B cell (primary cell): ENCODE data around the gene HOXA9. TPM values are rescaled to one million over a fixed set of nuclear protein-coding genes. Genes with fewer than 3 reads are reported as not detected.

Source experiments
- ATAC-seq: fragments of 200-7000 bp; cut with Tn5 transposase; one replicate; pipeline ENCODE4 v1.10.0; 2021; ENCODE audit warnings: low read depth, mild to moderate bottlenecking, moderate number of reproducible peaks, moderate library complexity
- CTCF ChIA-PET: fragments of 350-600 bp; sonication (Branson Sonifier 250); formaldehyde crosslinking; loops from one replicate; lab custom pipeline; 2021; ENCODE audit warnings: antibody characterized with exemption, inconsistent platforms; lab: Charles Lee
- POLR2A ChIA-PET: fragments of 350-600 bp; sonication (Branson Sonifier 250); formaldehyde crosslinking; loops from one replicate; lab custom pipeline; 2021; ENCODE audit warnings: antibody characterized with exemption; lab: Charles Lee
- DNase-seq: peaks from one replicate; pipeline ENCODE4 v3.0.0; 2013
- H2AFZ ChIP-seq: 2 replicates; pipeline ENCODE4 v1.6.1; 2012; ENCODE audit warnings: mild to moderate bottlenecking, low read depth, low read length; ENCODE audit not compliant: insufficient read depth, poor library complexity, severe bottlenecking
- H3K27ac ChIP-seq, 2 donors: 1 replicate in 1 of 2; 2 replicates in 1 of 2; pipeline ENCODE4 v1.5.1; 2012 to 2013; ENCODE audit warnings: low read length in 2 of 2, mild to moderate bottlenecking in 2 of 2, moderate library complexity in 1 of 2
- H3K27me3 ChIP-seq, 4 experiments: fragments of 200-600 bp in 1 of 4; sonication (generic) in 1 of 4; replicated peaks in 1 of 4; 1 replicate in 2 of 4; 2 replicates in 2 of 4; pipeline versions ENCODE4 v1.6.1 to v1.7.0; 2013 to 2016; ENCODE audit warnings: low read length in 3 of 4, mild to moderate bottlenecking in 2 of 4, mixed read lengths in 1 of 4, moderate library complexity in 1 of 4; ENCODE audit not compliant: insufficient read depth in 4 of 4, control insufficient read depth in 3 of 4; ENCODE audit errors: control extremely low read depth in 1 of 4
- H3K36me3 ChIP-seq, 2 experiments: replicated peaks in 1 of 2; 1 replicate in 1 of 2; 2 replicates in 1 of 2; pipeline versions ENCODE4 v1.6.1 to v1.7.1; 2013; ENCODE audit warnings: low read length in 1 of 2; ENCODE audit not compliant: insufficient read depth in 2 of 2, control insufficient read depth in 1 of 2; ENCODE audit errors: control extremely low read depth in 1 of 2, extremely low read depth in 1 of 2
- H3K4me1 ChIP-seq, 2 donors: fragments of 200-600 bp in 1 of 2; sonication (generic) in 1 of 2; 1 replicate in 1 of 2; 2 replicates in 1 of 2; pipeline versions ENCODE4 v1.5.1 to v1.6.1; 2013 to 2017; ENCODE audit warnings: low read length in 2 of 2; ENCODE audit not compliant: control insufficient read depth in 2 of 2, insufficient read depth in 2 of 2
- H3K4me2 ChIP-seq: replicated peaks from 2 replicates; pipeline ENCODE3; 2012; ENCODE audit warnings: mild to moderate bottlenecking, low read depth, low read length; ENCODE audit not compliant: poor library complexity, severe bottlenecking
- H3K4me3 ChIP-seq, 5 experiments: fragments of 200-600 bp in 1 of 5; sonication (generic) in 1 of 5; 1 replicate in 3 of 5; 2 replicates in 2 of 5; pipeline versions ENCODE4 v1.5.1 to v1.7.0; 2011 to 2016; ENCODE audit warnings: low read length in 4 of 5, mild to moderate bottlenecking in 4 of 5, low read depth in 2 of 5, control low read depth in 1 of 5, moderate library complexity in 1 of 5; ENCODE audit not compliant: insufficient read depth in 1 of 5; ENCODE audit errors: control extremely low read depth in 1 of 5, extremely low read depth in 1 of 5
- H3K79me2 ChIP-seq: fragments of 200-600 bp; sonication (generic); one replicate; pipeline ENCODE4 v1.6.0; 2016; ENCODE audit warnings: low read length; ENCODE audit not compliant: control insufficient read depth, insufficient read depth
- H3K9ac ChIP-seq: fragments of 200-600 bp; sonication (generic); 2 replicates; pipeline ENCODE4 v1.6.1; 2017; ENCODE audit warnings: mild to moderate bottlenecking, low read length, moderate library complexity
- H3K9me3 ChIP-seq, 3 donors: one replicate each; pipeline versions ENCODE4 v1.6.1 to v1.7.1; 2013; ENCODE audit warnings: low read length in 2 of 3; ENCODE audit not compliant: control insufficient read depth in 2 of 3, insufficient read depth in 1 of 3; ENCODE audit errors: control extremely low read depth in 1 of 3
- H4K20me1 ChIP-seq: 2 replicates; pipeline ENCODE4 v1.6.0; 2012; ENCODE audit warnings: mild to moderate bottlenecking, low read length; ENCODE audit not compliant: insufficient read depth, control insufficient read depth, poor library complexity, severe bottlenecking
- H3K27ac Mint-ChIP-seq: one replicate; pipeline ENCODE4 v1.8.0; 2021; ENCODE audit warnings: mixed read lengths
- H3K27me3 Mint-ChIP-seq: one replicate; pipeline ENCODE4 v1.8.0; 2021; ENCODE audit warnings: mixed read lengths
- H3K4me1 Mint-ChIP-seq: one replicate; pipeline ENCODE4 v1.8.0; 2021; ENCODE audit warnings: mixed read lengths
- H3K4me3 Mint-ChIP-seq: one replicate; pipeline ENCODE4 v1.8.0; 2021; ENCODE audit warnings: mixed read lengths
- H3K9me3 Mint-ChIP-seq: one replicate; pipeline ENCODE4 v1.8.0; 2022; ENCODE audit warnings: mixed read lengths; ENCODE audit not compliant: insufficient read depth
- CTCF ChIP-seq: fragments of 200-600 bp; IDR thresholded peaks from one replicate; pipeline ENCODE4 v1.8.0; 2022; ENCODE audit warnings: antibody characterized with exemption, mild to moderate bottlenecking
- EZH2 ChIP-seq: IDR thresholded peaks from 2 replicates; pipeline ENCODE4 v1.6.1; 2012; ENCODE audit warnings: borderline replicate concordance, low read depth, mild to moderate bottlenecking, moderate library complexity, low read length; ENCODE audit not compliant: insufficient read depth, poor library complexity, severe bottlenecking
- WGBS: methylation state at CpG from one replicate; pipeline ENCODE4 v1.1.5; 2013; ENCODE audit warnings: missing lambda C conversion rate; ENCODE audit not compliant: insufficient coverage; 5-methylcytosine and 5-hydroxymethylcytosine counted together
- intact Hi-C: fragments of 100-400 bp; cut with micrococcal nuclease; formaldehyde crosslinking; loops from one replicate; pipeline ENCODE4 v1.10.0; 2022
- polyA plus RNA-seq: library from polyadenylated mRNA; depleted of rRNA; stranded (reverse); fragments of >200 nt; gene quantifications from 2 replicates; pipeline ENCODE4 v1.2.3, GENCODE V29; 2012
- total RNA-seq, 2 donors: library from RNA; stranded (reverse); fragments of 120-200 nt in 1 of 2; gene quantifications; 1 replicate in 1 of 2; 2 replicates in 1 of 2; pipeline versions ENCODE4 v1.2.3 to v1.2.4, GENCODE V29; 2013 to 2022

Gene HOXA9
- total and polyA plus RNA-seq, 2 donors (not counting 1 experiment from before 2014, with no cell fraction given): 0.07 TPM; not detected in 1

- H3K4me2 ChIP-seq: no peak overlapping the region
- H3K4me3 ChIP-seq: no peak overlapping the region
- H3K27ac ChIP-seq: no peak overlapping the region
- peaks cover 0 to 31% (median 18%) of the 10 kb centered on the region in 4 experiments for H3K27me3 ChIP-seq
- peaks cover 0 to 13% (median 0%) of the 10 kb centered on the region in 3 donors for H3K9me3 ChIP-seq
- Mint-ChIP-seq H3K4me1 (no peaks in the 10 kb centered on the region), H3K4me3 (no peak overlapping the region), H3K9me3 (no peaks in the 10 kb centered on the region), H3K27ac (no peak overlapping the region), H3K27me3 (peaks cover 64% of the 10 kb centered on the region)
- CTCF ChIA-PET: no interaction called here
- no peaks in the 10 kb centered on the region for H4K20me1 ChIP-seq
- ATAC-seq (no peak), DNase-seq (no peak)
- H3K79me2 ChIP-seq: no peaks in the 10 kb centered on the region
- POLR2A ChIA-PET: no interaction called here
- H3K9ac ChIP-seq: no peak overlapping the region
- TF ChIP-seq CTCF (no peak), EZH2 (no peak)
- intact Hi-C loops: no loop called here
- H3K36me3 ChIP-seq: no peaks in the 10 kb centered on the region
- 0% methylated on average over 1 of the region's 2 CpGs for WGBS
- H3K4me1 ChIP-seq: no peaks in the 10 kb centered on the region
- no peak overlapping the region for H2AFZ ChIP-seq
Observed at GRCh38 chr7:27134392-27134791, 30.9 kb downstream of the HOXA9 start.

- H3K27me3 ChIP-seq: peaks cover 0 to 29% (median 14%) of the 10 kb centered on the region in 4 experiments
- CTCF ChIA-PET: no interaction called here
- no peak overlapping the region for H2AFZ ChIP-seq
- no peak overlapping the region for H3K9ac ChIP-seq
- no peak for DNase-seq
- H3K27ac ChIP-seq: no peak overlapping the region
- no peaks in the 10 kb centered on the region for H3K79me2 ChIP-seq
- no peaks in the 10 kb centered on the region for H3K4me1 ChIP-seq
- POLR2A ChIA-PET: no interaction called here
- Mint-ChIP-seq H3K27me3 (peaks cover 65% of the 10 kb centered on the region), H3K27ac (no peak overlapping the region), H3K4me1 (no peaks in the 10 kb centered on the region), H3K4me3 (no peak overlapping the region), H3K9me3 (peaks cover 2% of the 10 kb centered on the region)
- no peak for ATAC-seq
- H3K36me3 ChIP-seq: no peaks in the 10 kb centered on the region
- WGBS: 93% methylated on average over 11 of the region's 18 CpGs
- intact Hi-C loops: no loop called here
- H4K20me1 ChIP-seq: no peaks in the 10 kb centered on the region
- H3K9me3 ChIP-seq: peaks cover 0 to 13% (median 0%) of the 10 kb centered on the region in 3 donors
- H3K4me3 ChIP-seq: no peak overlapping the region
- no peak overlapping the region for H3K4me2 ChIP-seq
- TF ChIP-seq EZH2 (no peak), CTCF (no peak)
Observed at GRCh38 chr7:27133409-27134231, 31.7 kb downstream of the HOXA9 start.
